Choroid plexus epithelial cell (primary cell): Measurements from ENCODE around the gene SLC6A8.

Source experiments
- DNase-seq: peaks from one replicate; pipeline ENCODE4 v3.0.0-alpha.2; 2010; ENCODE audit warnings: low read depth
- H3K4me3 ChIP-seq: 2 replicates; pipeline ENCODE4 v1.5.1; 2011; ENCODE audit warnings: low read depth, mild to moderate bottlenecking, control low read depth, low read length, moderate library complexity
- TF ChIP-seq, protein P1 (sequence below): conservative IDR thresholded peaks from 2 replicates; pipeline ENCODE4 v1.5.1; 2011; ENCODE audit warnings: low read depth, mild to moderate bottlenecking, control low read depth, inconsistent platforms, low read length, moderate library complexity

The SLC6A8 gene

GRCh38 chrX:153649178-153649914, 38.4 kb upstream of the SLC6A8 start:
- TF ChIP-seq, protein P1, sequence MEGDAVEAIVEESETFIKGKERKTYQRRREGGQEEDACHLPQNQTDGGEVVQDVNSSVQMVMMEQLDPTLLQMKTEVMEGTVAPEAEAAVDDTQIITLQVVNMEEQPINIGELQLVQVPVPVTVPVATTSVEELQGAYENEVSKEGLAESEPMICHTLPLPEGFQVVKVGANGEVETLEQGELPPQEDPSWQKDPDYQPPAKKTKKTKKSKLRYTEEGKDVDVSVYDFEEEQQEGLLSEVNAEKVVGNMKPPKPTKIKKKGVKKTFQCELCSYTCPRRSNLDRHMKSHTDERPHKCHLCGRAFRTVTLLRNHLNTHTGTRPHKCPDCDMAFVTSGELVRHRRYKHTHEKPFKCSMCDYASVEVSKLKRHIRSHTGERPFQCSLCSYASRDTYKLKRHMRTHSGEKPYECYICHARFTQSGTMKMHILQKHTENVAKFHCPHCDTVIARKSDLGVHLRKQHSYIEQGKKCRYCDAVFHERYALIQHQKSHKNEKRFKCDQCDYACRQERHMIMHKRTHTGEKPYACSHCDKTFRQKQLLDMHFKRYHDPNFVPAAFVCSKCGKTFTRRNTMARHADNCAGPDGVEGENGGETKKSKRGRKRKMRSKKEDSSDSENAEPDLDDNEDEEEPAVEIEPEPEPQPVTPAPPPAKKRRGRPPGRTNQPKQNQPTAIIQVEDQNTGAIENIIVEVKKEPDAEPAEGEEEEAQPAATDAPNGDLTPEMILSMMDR = peak; percentile 22
- DNase-seq = no peak
- H3K4me3 ChIP-seq = no peak overlapping the region

DNA sequence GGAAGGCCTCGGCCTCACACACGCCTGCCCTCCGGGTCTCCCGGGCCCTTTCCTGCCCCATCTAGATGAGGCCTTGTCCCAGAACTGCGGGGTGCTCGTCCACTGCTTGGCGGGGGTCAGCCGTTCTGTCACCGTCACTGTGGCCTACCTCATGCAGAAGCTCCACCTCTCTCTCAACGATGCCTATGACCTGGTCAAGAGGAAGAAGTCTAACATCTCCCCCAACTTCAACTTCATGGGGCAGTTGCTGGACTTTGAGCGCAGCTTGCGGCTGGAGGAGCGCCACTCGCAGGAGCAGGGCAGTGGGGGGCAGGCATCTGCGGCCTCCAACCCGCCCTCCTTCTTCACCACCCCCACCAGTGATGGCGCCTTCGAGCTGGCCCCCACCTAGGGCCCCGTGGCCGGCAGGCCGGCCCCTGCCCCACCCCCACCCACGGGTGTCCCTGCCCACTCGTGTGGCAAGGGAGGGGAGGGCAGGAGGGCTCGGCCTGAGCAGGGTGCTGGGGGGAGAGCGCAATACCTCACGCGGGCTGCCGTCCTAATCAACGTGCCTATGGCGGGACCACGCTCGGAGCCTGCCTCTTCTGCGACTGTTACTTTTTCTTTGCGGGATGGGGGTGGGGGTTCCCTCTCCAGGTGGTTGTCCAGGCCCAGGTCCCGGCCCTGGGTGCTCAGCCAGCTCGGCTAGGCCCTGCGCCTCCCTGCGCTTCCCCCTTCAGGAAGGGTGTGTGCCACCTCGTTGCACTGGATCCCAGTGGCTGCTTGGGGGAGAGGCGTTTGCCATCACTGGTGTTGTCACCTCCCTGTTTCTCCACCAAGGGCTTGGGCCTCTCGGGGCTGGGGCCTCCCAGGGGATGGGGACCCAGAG, 37.6 kb upstream of the SLC6A8 start:
- TF ChIP-seq, protein P1 = no peak
- no peak overlapping the region for H3K4me3 ChIP-seq
- no peak for DNase-seq

DNA sequence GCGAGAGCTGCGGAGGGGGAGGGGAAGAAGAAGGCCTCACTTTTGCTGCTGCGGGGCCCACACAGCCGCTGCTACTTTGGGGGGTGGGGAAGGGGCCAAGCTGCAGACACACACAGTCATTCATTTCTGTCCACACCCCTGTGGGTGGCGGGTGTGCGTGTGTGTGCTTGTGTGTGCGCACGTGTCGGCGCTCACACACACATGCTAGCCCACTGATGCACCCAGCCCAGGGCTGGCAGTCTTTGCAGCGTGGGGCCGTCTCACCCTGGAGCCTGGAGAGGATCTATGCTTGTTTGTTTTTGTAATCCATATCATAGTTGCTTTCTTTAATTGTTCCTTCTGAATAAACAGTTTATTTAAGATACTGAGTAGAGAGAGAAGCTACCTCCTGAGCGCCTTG, 36.8 kb upstream of the SLC6A8 start:
- DNase-seq = no peak
- no peak overlapping the region for H3K4me3 ChIP-seq
- TF ChIP-seq, protein P1 = no peak

GRCh38 chrX:153651540-153652079, 36.1 kb upstream of the SLC6A8 start:
- TF ChIP-seq, protein P1 = peak; percentile 38
- DNase-seq = no peak
- no peak overlapping the region for H3K4me3 ChIP-seq

- TF ChIP-seq, protein P1 = no peak
- H3K4me3 ChIP-seq = no peak overlapping the region
- DNase-seq = no peak
These were observed 34.2 kb upstream of the SLC6A8 start for GRCh38 chrX:153653556-153653955.

- TF ChIP-seq, protein P1 = no peak
- H3K4me3 ChIP-seq = no peak overlapping the region
- no peak for DNase-seq
These were observed 30.6 kb upstream of the SLC6A8 start for GRCh38 chrX:153657161-153657560.
